OCI-LY3 (cell line): Measurements from ENCODE around the gene PACSIN2.

Experiments used
- H2AFZ ChIP-seq: fragments of 200-600, 300-600 bp; shearing (Covaris generic); 2 replicates; pipeline ENCODE4 v1.6.0; 2014; ENCODE audit warnings: antibody characterized with exemption, low read depth, low read length
- H3K27ac ChIP-seq: fragments of 200-600, 300-600 bp; sonication (generic); 2 replicates; pipeline ENCODE4 v1.5.1; 2014; ENCODE audit warnings: mild to moderate bottlenecking, low read length, moderate library complexity, mixed read lengths
- H3K27me3 ChIP-seq: fragments of 200-600, 300-600 bp; sonication (generic); 2 replicates; pipeline ENCODE4 v1.6.1; 2014; ENCODE audit warnings: low read depth, low read length, mixed read lengths
- H3K36me3 ChIP-seq: fragments of 200-600, 300-600 bp; sonication (generic); replicated peaks from 2 replicates; pipeline ENCODE3; 2014; ENCODE audit warnings: low read depth, low read length, mixed read lengths
- H3K4me1 ChIP-seq: fragments of 300-600, 200-600 bp; sonication (generic); 2 replicates; pipeline ENCODE4 v1.6.1; 2014; ENCODE audit warnings: low read length, mixed read lengths
- H3K4me2 ChIP-seq: fragments of 200-600, 300-600 bp; sonication (generic); 2 replicates; pipeline ENCODE4 v1.6.1; 2014; ENCODE audit warnings: low read length, mixed read lengths
- H3K4me3 ChIP-seq: fragments of 300-600, 200-600 bp; sonication (generic); 2 replicates; pipeline ENCODE4 v1.5.1; 2014; ENCODE audit warnings: antibody characterized with exemption, mild to moderate bottlenecking, low read length, moderate library complexity
- H3K79me2 ChIP-seq: fragments of 300-600, 200-600 bp; shearing (Covaris generic); 2 replicates; pipeline ENCODE4 v1.6.1; 2014; ENCODE audit warnings: mild to moderate bottlenecking, low read length, mixed read lengths
- H3K9ac ChIP-seq: fragments of 300-600, 200-600 bp; shearing (Covaris generic); 2 replicates; pipeline ENCODE4 v1.6.0; 2014; ENCODE audit warnings: mild to moderate bottlenecking, low read length, moderate library complexity
- H3K9me3 ChIP-seq: fragments of 200-600, 300-600 bp; shearing (Covaris generic); 2 replicates; pipeline ENCODE4 v1.6.1; 2014; ENCODE audit warnings: low read length, mixed read lengths; ENCODE audit not compliant: insufficient read depth
- H4K20me1 ChIP-seq: fragments of 200-600, 300-600 bp; sonication (generic); 2 replicates; pipeline ENCODE4 v1.6.1; 2016; ENCODE audit warnings: low read length, mixed read lengths; ENCODE audit not compliant: insufficient read depth
- CTCF ChIP-seq: fragments of 200-600, 300-600 bp; sonication (generic); IDR thresholded peaks from 2 replicates; pipeline ENCODE4 v1.5.1; 2014; ENCODE audit warnings: antibody characterized with exemption, low read length, low read depth
- EZH2phosphoT487 ChIP-seq: fragments of 200-600 bp; shearing (Covaris generic); IDR thresholded peaks from 2 replicates; pipeline ENCODE4 v1.6.1; 2018; ENCODE audit warnings: antibody characterized with exemption, mixed run types, low read depth

Gene PACSIN2

GRCh38 chr22:42910221-42910942, 104.6 kb downstream of the PACSIN2 start:
- peaks cover 39% of the 10 kb centered on the region for H4K20me1 ChIP-seq
- peaks cover 9% of the 10 kb centered on the region for H3K36me3 ChIP-seq
- no peak overlapping the region for H2AFZ ChIP-seq
- no peak overlapping the region for H3K27ac ChIP-seq
- H3K4me2 ChIP-seq, result no peak overlapping the region
- no peak overlapping the region for H3K9ac ChIP-seq
- no peak overlapping the region for H3K4me3 ChIP-seq
- TF ChIP-seq CTCF (no peak), EZH2phosphoT487 (no peak)
- H3K9me3 ChIP-seq, result no peaks in the 10 kb centered on the region
- H3K27me3 ChIP-seq, result no peaks in the 10 kb centered on the region
- peaks cover 28% of the 10 kb centered on the region for H3K79me2 ChIP-seq
- peaks cover 17% of the 10 kb centered on the region for H3K4me1 ChIP-seq

GRCh38 chr22:42909363-42910058, 105.4 kb downstream of the PACSIN2 start:
- no peaks in the 10 kb centered on the region for H3K27me3 ChIP-seq
- H3K79me2 ChIP-seq, result peaks cover 19% of the 10 kb centered on the region

GRCh38 chr22:42908374-42908746, 106.6 kb downstream of the PACSIN2 start:
- no peak overlapping the region for H3K9ac ChIP-seq
- H3K9me3 ChIP-seq, result no peaks in the 10 kb centered on the region
- H3K36me3 ChIP-seq, result peaks cover 9% of the 10 kb centered on the region
- H3K27ac ChIP-seq, result no peak overlapping the region
- H4K20me1 ChIP-seq, result peaks cover 23% of the 10 kb centered on the region
- H3K79me2 ChIP-seq, result peaks cover 12% of the 10 kb centered on the region
- H3K27me3 ChIP-seq, result no peaks in the 10 kb centered on the region
- H3K4me2 ChIP-seq, result no peak overlapping the region
- peaks cover 17% of the 10 kb centered on the region for H3K4me1 ChIP-seq
- no peak for TF ChIP-seq EZH2phosphoT487
- TF ChIP-seq CTCF, result no peak
- H2AFZ ChIP-seq, result no peak overlapping the region
- no peak overlapping the region for H3K4me3 ChIP-seq

More at GRCh38 chr22:42909363-42910058, 105.4 kb downstream of the PACSIN2 start:
- Histone ChIP-seq H3K36me3 (peaks cover 9% of the 10 kb centered on the region), H3K4me3 (no peak overlapping the region), H3K27ac (no peak overlapping the region), H3K9me3 (no peaks in the 10 kb centered on the region), H3K4me1 (peaks cover 17% of the 10 kb centered on the region), H4K20me1 (peaks cover 32% of the 10 kb centered on the region), H3K4me2 (no peak overlapping the region), H2AFZ (no peak overlapping the region), H3K9ac (no peak overlapping the region)
- no peak for TF ChIP-seq EZH2phosphoT487
- TF ChIP-seq CTCF, result no peak
